HEK293 (cell line): ENCODE data around the gene HOXB4.

Experiments used
- CTCF ChIA-PET: fragments of 350-600 bp; formaldehyde crosslinking; extraction: SDS; loops from one replicate; lab custom pipeline; 2021; ENCODE audit warnings: antibody characterized with exemption; lab: Yijun Ruan, JAX
- POLR2A ChIA-PET: fragments of 300-600 bp; formaldehyde crosslinking; extraction: SDS; loops from one replicate; lab custom pipeline; 2020; ENCODE audit warnings: antibody characterized with exemption, inconsistent platforms; lab: Yijun Ruan, JAX
- H3K27ac ChIP-seq: fragments of 200-500 bp; sonication (Bioruptor generic); 2 replicates; pipeline ENCODE4 v1.5.1; 2014; ENCODE audit warnings: low read depth, low read length, control low read depth, inconsistent platforms; ENCODE audit errors: extremely low read depth
- H3K36me3 ChIP-seq, 2 experiments: fragments of 200-500 bp in 1 of 2; sonication (Bioruptor generic) in 1 of 2; 1 replicate in 1 of 2; 2 replicates in 1 of 2; pipeline ENCODE4 v1.5.1; 2014 to 2017; ENCODE audit warnings: inconsistent platforms in 2 of 2, low read length in 2 of 2; ENCODE audit not compliant: control insufficient read depth in 2 of 2, insufficient read depth in 1 of 2
- H3K4me1 ChIP-seq: fragments of 200-500 bp; sonication (Bioruptor generic); 2 replicates; pipeline ENCODE4 v1.5.1; 2014; ENCODE audit warnings: mild to moderate bottlenecking, low read length, inconsistent platforms; ENCODE audit not compliant: control insufficient read depth, insufficient read depth
- H3K4me3 ChIP-seq: 2 replicates; pipeline ENCODE4 v1.5.1; 2011; ENCODE audit warnings: low read depth, mild to moderate bottlenecking, control low read depth, low read length, moderate library complexity
- H3K9me3 ChIP-seq: fragments of 200-500 bp; sonication (Bioruptor generic); 2 replicates; pipeline ENCODE4 v1.5.1; 2014; ENCODE audit warnings: low read depth, low read length, inconsistent platforms; ENCODE audit not compliant: control insufficient read depth, insufficient read depth
- PRDM1 ChIP-seq: fragments of 450-650 bp; formaldehyde crosslinking; IDR thresholded peaks from 2 replicates; pipeline ENCODE4; 2016; ENCODE audit warnings: missing biosample characterization, missing genetic modification characterization
- ZBTB10 ChIP-seq: fragments of 450-650 bp; formaldehyde crosslinking; IDR thresholded peaks from 2 replicates; pipeline ENCODE4 v1.5.1; 2016; ENCODE audit warnings: missing biosample characterization, missing genetic modification characterization
- ZBTB48 ChIP-seq: fragments of 450-650 bp; formaldehyde crosslinking; IDR thresholded peaks from 2 replicates; pipeline ENCODE4 v1.5.1; 2016; ENCODE audit warnings: missing biosample characterization, missing genetic modification characterization
- ZNF112 ChIP-seq: fragments of 450-650 bp; formaldehyde crosslinking; IDR thresholded peaks from 2 replicates; pipeline ENCODE4 v1.5.0; 2017; ENCODE audit warnings: missing biosample characterization, missing genetic modification characterization
- ZNF114 ChIP-seq: fragments of 450-650 bp; formaldehyde crosslinking; IDR thresholded peaks from 2 replicates; pipeline ENCODE4 v1.5.0; 2017; ENCODE audit warnings: missing biosample characterization, missing genetic modification characterization
- ZNF23 ChIP-seq: fragments of 450-650 bp; formaldehyde crosslinking; IDR thresholded peaks from 2 replicates; pipeline ENCODE4 v1.5.1; 2016; ENCODE audit warnings: missing biosample characterization, missing genetic modification characterization, borderline replicate concordance
- ZNF311 ChIP-seq: fragments of 450-650 bp; formaldehyde crosslinking; IDR thresholded peaks from 2 replicates; pipeline ENCODE4 v1.5.1; 2017; ENCODE audit warnings: missing biosample characterization, missing genetic modification characterization, borderline replicate concordance
- ZNF335 ChIP-seq: fragments of 450-650 bp; formaldehyde crosslinking; conservative IDR thresholded peaks from 2 replicates; pipeline ENCODE4 v1.5.1; 2016; ENCODE audit warnings: missing biosample characterization, missing genetic modification characterization
- ZNF366 ChIP-seq: fragments of 450-650 bp; formaldehyde crosslinking; conservative IDR thresholded peaks from 2 replicates; pipeline ENCODE4 v1.5.1; 2016; ENCODE audit warnings: missing biosample characterization, missing genetic modification characterization
- ZNF558 ChIP-seq: fragments of 450-650 bp; formaldehyde crosslinking; IDR thresholded peaks from 2 replicates; pipeline ENCODE4 v1.5.1; 2016; ENCODE audit warnings: missing biosample characterization, missing genetic modification characterization
- ZNF596 ChIP-seq: fragments of 450-650 bp; IDR thresholded peaks from 2 replicates; pipeline ENCODE4 v1.5.0; 2018; ENCODE audit warnings: missing biosample characterization, mild to moderate bottlenecking, missing genetic modification characterization, moderate library complexity
- ZNF600 ChIP-seq: fragments of 450-650 bp; formaldehyde crosslinking; IDR thresholded peaks from 2 replicates; pipeline ENCODE4 v1.5.1; 2016; ENCODE audit warnings: missing biosample characterization, missing genetic modification characterization
- ZNF610 ChIP-seq: fragments of 450-650 bp; formaldehyde crosslinking; IDR thresholded peaks from 2 replicates; pipeline ENCODE4 v1.5.1; 2016; ENCODE audit warnings: missing biosample characterization, missing genetic modification characterization, borderline replicate concordance
- ZNF624 ChIP-seq: fragments of 450-650 bp; formaldehyde crosslinking; IDR thresholded peaks from 2 replicates; pipeline ENCODE4 v1.5.1; 2017; ENCODE audit warnings: missing biosample characterization, missing genetic modification characterization
- ZNF629 ChIP-seq: fragments of 450-650 bp; formaldehyde crosslinking; IDR thresholded peaks from 2 replicates; pipeline ENCODE4 v1.5.1; 2017; ENCODE audit warnings: missing biosample characterization, missing genetic modification characterization
- ZNF670 ChIP-seq: fragments of 450-650 bp; formaldehyde crosslinking; IDR thresholded peaks from 2 replicates; pipeline ENCODE4 v1.5.1; 2016; ENCODE audit warnings: missing biosample characterization, missing genetic modification characterization, low read depth
- ZNF76 ChIP-seq: fragments of 450-650 bp; formaldehyde crosslinking; IDR thresholded peaks from 2 replicates; pipeline ENCODE4; 2016; ENCODE audit warnings: low read depth, missing biosample characterization, missing genetic modification characterization, borderline replicate concordance
- ZNF776 ChIP-seq: fragments of 450-650 bp; formaldehyde crosslinking; IDR thresholded peaks from 2 replicates; pipeline ENCODE4 v1.5.0; 2017; ENCODE audit warnings: missing biosample characterization, missing genetic modification characterization, borderline replicate concordance
- ZSCAN23 ChIP-seq: fragments of 450-650 bp; formaldehyde crosslinking; IDR thresholded peaks from 2 replicates; pipeline ENCODE4 v1.5.1; 2016; ENCODE audit warnings: missing biosample characterization, missing genetic modification characterization
- TF ChIP-seq, protein P1 (sequence below): fragments of 450-650 bp; formaldehyde crosslinking; IDR thresholded peaks from 2 replicates; pipeline ENCODE4 v1.5.0; 2017; ENCODE audit warnings: missing biosample characterization, missing genetic modification characterization, borderline replicate concordance

HOXB4 gene

GRCh38 chr17:48588528-48588927 is 10.4 kb upstream of the HOXB4 start:
- no peak overlapping the region for H3K4me3 ChIP-seq

GRCh38 chr17:48588074-48588415 is 9.9 kb upstream of the HOXB4 start:
- TF ChIP-seq ZSCAN23 (tag by site-specific recombination) (no peak), ZBTB10 (tag by site-specific recombination) (peak; percentile 59; the same call in 1 of the 2 replicates), ZNF610 (tag by site-specific recombination) (no peak), ZNF23 (tag by site-specific recombination) (no peak), ZNF596 (0 out of 2 replicates have a peak, but pooled peaks have one; percentile 9), ZNF76 (tag by site-specific recombination) (no peak), ZNF311 (no peak), ZNF670 (tag by site-specific recombination) (no peak)
- CTCF ChIA-PET: interaction anchor here (0.7 to 3.2 kb wide), 17 partner anchors 25 to 374 kb away, joined by 3 to 18 read pairs (median 5); no protein-coding TSS in a partner anchor

More at GRCh38 chr17:48588528-48588927, 10.4 kb upstream of the HOXB4 start:
- TF ChIP-seq ZNF366 (tag by site-specific recombination) (0 out of 2 replicates have a peak, but pooled peaks have one; percentile 9), PRDM1 (tag by site-specific recombination) (peak; percentile 89), ZNF624 (tag by site-specific recombination) (no peak), ZNF600 (tag by site-specific recombination) (peak; percentile 34; the same call in 1 of the 2 replicates), ZNF610 (tag by site-specific recombination) (no peak)
- Histone ChIP-seq H3K9me3 (no peaks in the 10 kb centered on the region), H3K4me1 (peaks cover 44% of the 10 kb centered on the region), H3K36me3 (peaks cover 0 to 30% of the 10 kb centered on the region in 2 experiments; a peak in 2 of 3 replicates), H3K27ac (peak overlapping the region; percentile 92)
- ChIA-PET POLR2A (interaction anchor here (0.8 to 2.4 kb wide), 6 partner anchors 12 to 88 kb away, joined by 3 to 9 read pairs (median 4); no protein-coding TSS in a partner anchor), CTCF (interaction anchor here (0.6 to 3.2 kb wide), 19 partner anchors 25 to 373 kb away, joined by 3 to 18 read pairs (median 4); no protein-coding TSS in a partner anchor)

DNA sequence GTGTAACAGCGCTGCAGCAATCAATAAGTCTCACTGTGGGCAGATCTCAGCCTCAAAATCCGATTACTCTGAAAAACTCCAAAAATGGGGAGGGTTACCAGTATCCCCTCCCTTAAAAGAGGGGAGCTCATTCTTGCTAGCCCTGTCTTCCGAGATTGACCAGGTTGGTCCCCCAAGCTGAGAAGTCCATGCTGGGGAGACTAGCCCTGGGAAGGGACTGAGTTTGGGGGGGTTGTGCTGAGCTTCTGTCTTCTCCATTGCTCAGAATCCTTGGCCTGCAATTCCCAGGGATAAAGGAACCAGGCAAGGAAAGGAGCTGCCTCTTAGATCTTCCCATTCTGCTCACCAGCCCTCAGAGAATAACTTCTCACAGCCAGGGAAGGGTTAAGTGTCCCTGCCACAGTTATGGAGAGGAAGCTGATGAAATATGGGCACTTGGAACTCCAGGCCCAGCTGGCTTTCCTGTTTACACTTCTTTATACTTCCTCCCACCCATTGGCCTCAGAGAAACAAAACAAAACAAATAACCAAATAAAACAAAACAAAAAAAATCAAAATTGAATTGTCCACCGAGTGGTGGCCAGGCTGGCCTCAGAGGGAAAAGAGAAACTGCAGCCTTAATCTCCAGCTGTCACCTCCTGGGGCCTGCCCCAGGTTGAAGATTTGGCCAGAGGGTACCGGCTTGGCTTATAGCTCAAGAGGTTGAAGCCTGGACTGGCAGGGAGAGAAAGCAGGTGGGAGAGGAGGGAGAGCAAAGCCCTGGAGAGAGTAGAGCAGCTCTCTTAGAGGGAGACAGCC is 9.3 kb upstream of the HOXB4 start:
- Histone ChIP-seq H3K9me3 (no peaks in the 10 kb centered on the region), H3K27ac (peak overlapping the region; percentile 92), H3K36me3 (peaks cover 0 to 33% of the 10 kb centered on the region in 2 experiments; a peak in 2 of 3 replicates), H3K4me1 (peaks cover 50% of the 10 kb centered on the region), H3K4me3 (no peak overlapping the region)
- ChIA-PET POLR2A (interaction anchor here (0.5 to 2.4 kb wide), 8 partner anchors 9 to 410 kb away, joined by 3 to 9 read pairs (median 4); partner anchors contain the start of gene IGF2BP1), CTCF (interaction anchor here (0.6 to 3.2 kb wide), 21 partner anchors 22 to 652 kb away, joined by 3 to 18 read pairs (median 3); no protein-coding TSS in a partner anchor)
- no peak for TF ChIP-seq ZNF776 (tag by site-specific recombination)
- TF ChIP-seq ZNF629 (tag by site-specific recombination): 0 out of 2 replicates have a peak, but pooled peaks have one; percentile 16
- TF ChIP-seq ZNF114 (tag by site-specific recombination): no peak
- no peak for TF ChIP-seq ZNF112 (tag by site-specific recombination)
- TF ChIP-seq ZNF558: peak; percentile 48; the same call in 1 of the 2 replicates
- TF ChIP-seq ZBTB48 (tag by site-specific recombination): peak; percentile 64; the same call in 1 of the 2 replicates
- peak; percentile 74 for TF ChIP-seq ZNF335 (tag by site-specific recombination)
- no peak for TF ChIP-seq ZSCAN23 (tag by site-specific recombination)
- peak; percentile 76; the same call in 1 of the 2 replicates for TF ChIP-seq ZNF610 (tag by site-specific recombination)
- no peak for TF ChIP-seq ZBTB10 (tag by site-specific recombination)
- TF ChIP-seq, protein P1, sequence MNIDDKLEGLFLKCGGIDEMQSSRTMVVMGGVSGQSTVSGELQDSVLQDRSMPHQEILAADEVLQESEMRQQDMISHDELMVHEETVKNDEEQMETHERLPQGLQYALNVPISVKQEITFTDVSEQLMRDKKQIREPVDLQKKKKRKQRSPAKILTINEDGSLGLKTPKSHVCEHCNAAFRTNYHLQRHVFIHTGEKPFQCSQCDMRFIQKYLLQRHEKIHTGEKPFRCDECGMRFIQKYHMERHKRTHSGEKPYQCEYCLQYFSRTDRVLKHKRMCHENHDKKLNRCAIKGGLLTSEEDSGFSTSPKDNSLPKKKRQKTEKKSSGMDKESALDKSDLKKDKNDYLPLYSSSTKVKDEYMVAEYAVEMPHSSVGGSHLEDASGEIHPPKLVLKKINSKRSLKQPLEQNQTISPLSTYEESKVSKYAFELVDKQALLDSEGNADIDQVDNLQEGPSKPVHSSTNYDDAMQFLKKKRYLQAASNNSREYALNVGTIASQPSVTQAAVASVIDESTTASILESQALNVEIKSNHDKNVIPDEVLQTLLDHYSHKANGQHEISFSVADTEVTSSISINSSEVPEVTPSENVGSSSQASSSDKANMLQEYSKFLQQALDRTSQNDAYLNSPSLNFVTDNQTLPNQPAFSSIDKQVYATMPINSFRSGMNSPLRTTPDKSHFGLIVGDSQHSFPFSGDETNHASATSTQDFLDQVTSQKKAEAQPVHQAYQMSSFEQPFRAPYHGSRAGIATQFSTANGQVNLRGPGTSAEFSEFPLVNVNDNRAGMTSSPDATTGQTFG: no peak

More at GRCh38 chr17:48588074-48588415, 9.9 kb upstream of the HOXB4 start:
- H3K27ac ChIP-seq: peak overlapping the region; percentile 92
- peaks cover 0 to 33% of the 10 kb centered on the region in 2 experiments; a peak in 2 of 3 replicates for H3K36me3 ChIP-seq
- H3K9me3 ChIP-seq: no peaks in the 10 kb centered on the region
- no peak overlapping the region for H3K4me3 ChIP-seq
- POLR2A ChIA-PET: interaction anchor here (0.8 to 2.4 kb wide), 7 partner anchors 9 to 88 kb away, joined by 3 to 9 read pairs (median 4); no protein-coding TSS in a partner anchor
- peaks cover 46% of the 10 kb centered on the region for H3K4me1 ChIP-seq
